ENCODE results near the gene COPG1.
"Not testable (repeated sequence)": the region's sequence is repeated elsewhere in the genome, so short reads cannot be mapped to it uniquely, and the experiment has no call there.

Gene COPG1

GRCh38 chr3:129240436-129240835 lies 9.0 kb upstream of the COPG1 start:
- DNase-seq, result no peak

- DNase-seq, result no peak
Observed at GRCh38 chr3:129245141-129245540, 4.3 kb upstream of the COPG1 start.

GRCh38 chr3:129245641-129246306 lies 3.6 kb upstream of the COPG1 start:
- DNase-seq, result peak; percentile 85

- DNase-seq, result no peak
Observed at GRCh38 chr3:129246636-129247035, 2.8 kb upstream of the COPG1 start.

- DNase-seq, result no peak
Observed at GRCh38 chr3:129248286-129248979, 973 bp upstream of the COPG1 start.

- DNase-seq, result no peak
Observed at GRCh38 chr3:129252748-129253147, 3.3 kb downstream of the COPG1 start.

- DNase-seq, result no peak
Observed at GRCh38 chr3:129254536-129255230, 5.3 kb downstream of the COPG1 start.

- no peak for DNase-seq
Observed at GRCh38 chr3:129256270-129256669, 6.9 kb downstream of the COPG1 start.

- no peak for DNase-seq
Observed at GRCh38 chr3:129257609-129258008, 8.2 kb downstream of the COPG1 start.

- no peak for DNase-seq
Observed at GRCh38 chr3:129259612-129260477, 10.4 kb downstream of the COPG1 start.

GRCh38 chr3:129260606-129261005 lies 11.2 kb downstream of the COPG1 start:
- DNase-seq, result no peak

- no peak for DNase-seq
Observed at GRCh38 chr3:129261894-129262293, 12.5 kb downstream of the COPG1 start.

GRCh38 chr3:129263161-129263910 lies 13.9 kb downstream of the COPG1 start:
- no peak for DNase-seq

- not testable (repeated sequence) for DNase-seq
Observed at GRCh38 chr3:129264994-129265393, 15.6 kb downstream of the COPG1 start.

- no peak for DNase-seq
Observed at GRCh38 chr3:129266651-129267050, 17.2 kb downstream of the COPG1 start.

- no peak for DNase-seq
Observed at GRCh38 chr3:129268396-129268795, 19.0 kb downstream of the COPG1 start.

- DNase-seq, result no peak
Observed at GRCh38 chr3:129271674-129272073, 22.3 kb downstream of the COPG1 start.

GRCh38 chr3:129276385-129276784 lies 27.0 kb downstream of the COPG1 start:
- no peak for DNase-seq

- DNase-seq, result no peak
Observed at GRCh38 chr3:129277829-129278271, 28.4 kb downstream of the COPG1 start.

GRCh38 chr3:129278439-129278965 lies 29.1 kb downstream of the COPG1 start, which contains the start of gene HMCES:
Gene HMCES (plus strand): TSS chr3:129278870. CDS start chr3:129279733, 863 bp downstream.
- peak; percentile 76 for DNase-seq

- DNase-seq, result no peak
Observed at GRCh38 chr3:129278966-129279906, 29.8 kb downstream of the COPG1 start.
